ENCODE data around the gene EML4. TPM values are rescaled to one million over a fixed set of nuclear protein-coding genes. Genes with fewer than 3 reads are reported as not detected.

EML4 gene
- total and polyA plus RNA-seq, 10 of the 15 experiments (the other 5 are each of a cell fraction or from before 2014, with no cell fraction given): 23.1 to 91.3 (median 77.4) TPM

DNA sequence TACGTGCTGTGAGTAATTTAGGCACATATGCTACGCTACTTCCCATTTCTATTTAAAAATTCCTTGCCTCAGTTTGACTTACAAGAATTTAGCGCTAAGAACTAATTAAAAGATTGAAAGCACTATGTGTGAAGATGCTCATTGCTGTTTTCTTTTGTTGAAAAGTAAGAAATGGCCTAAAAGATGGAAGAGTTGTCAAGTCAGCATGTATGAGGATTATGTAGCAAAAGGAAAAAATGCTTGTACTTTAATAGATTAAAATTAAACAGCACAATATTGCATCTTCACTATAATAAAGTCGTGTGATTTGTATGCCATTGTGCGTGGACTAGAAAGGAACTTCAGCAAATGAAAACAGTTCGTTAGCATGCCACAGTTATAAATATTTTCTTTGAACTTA is 114.9 kb downstream of the EML4 start:
- H3K4me2 ChIP-seq (ENCODE audit: control insufficient read depth, insufficient read depth): no peak overlapping the region
- BruUV-seq (replicated peaks): no TSS peak
- DNase-seq (ENCODE audit: low read depth, low spot score) (no peak), ATAC-seq (no peak), FAIRE-seq (no peak)
- H3K4me3 ChIP-seq: no peak overlapping the region
- no peaks in the 10 kb centered on the region for H3K4me1 ChIP-seq (ENCODE audit: control insufficient read depth, insufficient read depth, low read length)
- in situ Hi-C loops (cut with MboI): no loop called here
- POLR2A ChIA-PET: no interaction called here
- 91% methylated on average over 6 of the region's 6 CpGs for WGBS (ENCODE audit: insufficient coverage, insufficient replicate concordance, low lambda C conversion rate, missing lambda C conversion rate)
- H3K9me3 ChIP-seq (replicated peaks; ENCODE audit: control insufficient read depth, insufficient read depth, low read length): no peaks in the 10 kb centered on the region
- H3K36me3 ChIP-seq (ENCODE audit: control insufficient read depth in 2 of 2, insufficient read depth in 2 of 2, low read length in 1 of 2): peaks cover 0 to 12% of the 10 kb centered on the region in 2 experiments; a peak in 1 of 4 replicates
- no peaks in the 10 kb centered on the region for H4K20me1 ChIP-seq (ENCODE audit: control insufficient read depth, insufficient read depth)
- no peak overlapping the region for H2AFZ ChIP-seq (ENCODE audit: control insufficient read depth, low read depth, low read length)
- CTCF ChIA-PET: interaction anchor here (1.4 kb wide), 1 partner anchor 44 kb away, joined by 3 read pairs; no protein-coding TSS in a partner anchor
- no peak for TF ChIP-seq TAF1 (IDR thresholded peaks at IDR 0.05; ENCODE audit: borderline replicate concordance, low read depth, low read length)
- TF ChIP-seq, protein P1, sequence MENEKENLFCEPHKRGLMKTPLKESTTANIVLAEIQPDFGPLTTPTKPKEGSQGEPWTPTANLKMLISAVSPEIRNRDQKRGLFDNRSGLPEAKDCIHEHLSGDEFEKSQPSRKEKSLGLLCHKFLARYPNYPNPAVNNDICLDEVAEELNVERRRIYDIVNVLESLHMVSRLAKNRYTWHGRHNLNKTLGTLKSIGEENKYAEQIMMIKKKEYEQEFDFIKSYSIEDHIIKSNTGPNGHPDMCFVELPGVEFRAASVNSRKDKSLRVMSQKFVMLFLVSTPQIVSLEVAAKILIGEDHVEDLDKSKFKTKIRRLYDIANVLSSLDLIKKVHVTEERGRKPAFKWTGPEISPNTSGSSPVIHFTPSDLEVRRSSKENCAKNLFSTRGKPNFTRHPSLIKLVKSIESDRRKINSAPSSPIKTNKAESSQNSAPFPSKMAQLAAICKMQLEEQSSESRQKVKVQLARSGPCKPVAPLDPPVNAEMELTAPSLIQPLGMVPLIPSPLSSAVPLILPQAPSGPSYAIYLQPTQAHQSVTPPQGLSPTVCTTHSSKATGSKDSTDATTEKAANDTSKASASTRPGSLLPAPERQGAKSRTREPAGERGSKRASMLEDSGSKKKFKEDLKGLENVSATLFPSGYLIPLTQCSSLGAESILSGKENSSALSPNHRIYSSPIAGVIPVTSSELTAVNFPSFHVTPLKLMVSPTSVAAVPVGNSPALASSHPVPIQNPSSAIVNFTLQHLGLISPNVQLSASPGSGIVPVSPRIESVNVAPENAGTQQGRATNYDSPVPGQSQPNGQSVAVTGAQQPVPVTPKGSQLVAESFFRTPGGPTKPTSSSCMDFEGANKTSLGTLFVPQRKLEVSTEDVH (IDR thresholded peaks at IDR 0.05; ENCODE audit: low read depth, partially characterized antibody): no peak
- TF ChIP-seq RCOR1 (conservative IDR thresholded peaks at IDR 0.05; ENCODE audit: low read depth, low read length): no peak
- no peak for TF ChIP-seq MYC (IDR thresholded peaks at IDR 0.05; ENCODE audit: insufficient read depth, insufficient read length, insufficient replicate concordance, low read length, severe bottlenecking)
- no peak for TF ChIP-seq NR2C2 (IDR thresholded peaks at IDR 0.05; ENCODE audit: borderline replicate concordance, control insufficient read depth, insufficient read length, low read depth)
- no peak for TF ChIP-seq TCF12 (IDR thresholded peaks at IDR 0.05; ENCODE audit: low read depth, low read length)
- no peak for TF ChIP-seq PAX5 (IDR thresholded peaks at IDR 0.05; ENCODE audit: borderline replicate concordance, low read depth, low read length)
- intact Hi-C loops (cut with micrococcal nuclease; ENCODE audit: unreplicated experiment): no loop called here
- no peak overlapping the region for H3K27ac ChIP-seq (ENCODE audit: control insufficient read depth, insufficient read depth)
- no peaks in the 10 kb centered on the region for H3K27me3 ChIP-seq (replicated peaks in 1 of 2; ENCODE audit: control insufficient read depth in 2 of 2, insufficient read depth in 2 of 2, low read length in 1 of 2)
- H3K9ac ChIP-seq (ENCODE audit: control insufficient read depth, insufficient read depth, low read length): no peak overlapping the region
- SMC1A ChIA-PET (ENCODE audit: uncharacterized antibody, unreplicated experiment): interaction anchor here (1.2 to 1.6 kb wide), 2 partner anchors 11 to 17 kb away, joined by 3 to 4 read pairs; no protein-coding TSS in a partner anchor
- RAD21 ChIA-PET (ENCODE audit: unreplicated experiment): no interaction called here
- no peaks in the 10 kb centered on the region for H3K79me2 ChIP-seq (ENCODE audit: control insufficient read depth, insufficient read depth, low read length)
